KOPT-K1 (cell line): Measurements from ENCODE around the gene ZYG11B.
"Not testable (repeated sequence)": the region's sequence is repeated elsewhere in the genome, so short reads cannot be mapped to it uniquely, and the experiment has no call there.

Source experiments
- H3K27ac ChIP-seq: fragments of 200-600 bp; sonication (generic); 2 replicates; pipeline ENCODE4 v1.5.1; 2016; ENCODE audit warnings: antibody characterized with exemption, mild to moderate bottlenecking, low read depth, low read length; ENCODE audit not compliant: poor library complexity, severe bottlenecking
- H3K36me3 ChIP-seq: fragments of 200-600 bp; sonication (generic); 2 replicates; pipeline ENCODE4 v1.5.1; 2017; ENCODE audit warnings: antibody characterized with exemption, mild to moderate bottlenecking, low read length, moderate library complexity; ENCODE audit not compliant: insufficient read depth
- H3K9me3 ChIP-seq: fragments of 200-600 bp; sonication (generic); 2 replicates; pipeline ENCODE4 v1.5.1; 2017; ENCODE audit warnings: antibody characterized with exemption, low read length, mild to moderate bottlenecking; ENCODE audit not compliant: insufficient read depth, poor library complexity, severe bottlenecking

ZYG11B gene

GRCh38 chr1:52839175-52839574, 112.9 kb downstream of the ZYG11B start:
- not testable (repeated sequence) for H3K27ac ChIP-seq, H3K9me3 ChIP-seq, H3K36me3 ChIP-seq

GRCh38 chr1:52842643-52843310, 116.5 kb downstream of the ZYG11B start, which contains the start of gene ZYG11A:
Gene ZYG11A (plus strand): TSS chr1:52842760. CDS start chr1:52842884, 124 bp downstream.
- H3K36me3 ChIP-seq = no peaks in the 10 kb centered on the region
- H3K9me3 ChIP-seq = no peaks in the 10 kb centered on the region
- H3K27ac ChIP-seq = no peak within 1 kb of the TSS

GRCh38 chr1:52845119-52845518, 118.9 kb downstream of the ZYG11B start:
- H3K9me3 ChIP-seq, H3K27ac ChIP-seq, H3K36me3 ChIP-seq: not testable (repeated sequence)

- no peaks in the 10 kb centered on the region for H3K36me3 ChIP-seq
- no peaks in the 10 kb centered on the region for H3K9me3 ChIP-seq
- H3K27ac ChIP-seq = no peak overlapping the region
These were observed 122.2 kb downstream of the ZYG11B start for GRCh38 chr1:52848423-52848822.

GRCh38 chr1:52850951-52851350, 124.7 kb downstream of the ZYG11B start:
- Histone ChIP-seq H3K27ac (no peak overlapping the region), H3K36me3 (no peaks in the 10 kb centered on the region)

GRCh38 chr1:52852854-52853253, 126.6 kb downstream of the ZYG11B start:
- Histone ChIP-seq H3K9me3 (no peaks in the 10 kb centered on the region), H3K36me3 (no peaks in the 10 kb centered on the region), H3K27ac (no peak overlapping the region)

More at GRCh38 chr1:52850951-52851350, 124.7 kb downstream of the ZYG11B start:
- H3K9me3 ChIP-seq = no peaks in the 10 kb centered on the region

- H3K9me3 ChIP-seq = no peaks in the 10 kb centered on the region
- H3K36me3 ChIP-seq = no peaks in the 10 kb centered on the region
These were observed 129.3 kb downstream of the ZYG11B start for GRCh38 chr1:52855584-52855983.

GRCh38 chr1:52856026-52856425, 129.8 kb downstream of the ZYG11B start:
- no peak overlapping the region for H3K27ac ChIP-seq
- no peaks in the 10 kb centered on the region for H3K9me3 ChIP-seq
- no peaks in the 10 kb centered on the region for H3K36me3 ChIP-seq

More at GRCh38 chr1:52855584-52855983, 129.3 kb downstream of the ZYG11B start:
- no peak overlapping the region for H3K27ac ChIP-seq

GRCh38 chr1:52857443-52857842, 131.2 kb downstream of the ZYG11B start:
- Histone ChIP-seq H3K36me3 (no peaks in the 10 kb centered on the region), H3K9me3 (no peaks in the 10 kb centered on the region), H3K27ac (no peak overlapping the region)

- no peaks in the 10 kb centered on the region for H3K36me3 ChIP-seq
- H3K27ac ChIP-seq = no peak overlapping the region
- no peaks in the 10 kb centered on the region for H3K9me3 ChIP-seq
These were observed 136.6 kb downstream of the ZYG11B start for GRCh38 chr1:52862666-52863458.

- no peaks in the 10 kb centered on the region for H3K36me3 ChIP-seq
- H3K9me3 ChIP-seq = no peaks in the 10 kb centered on the region
- H3K27ac ChIP-seq = no peak overlapping the region
These were observed 141.0 kb downstream of the ZYG11B start for GRCh38 chr1:52867087-52867863.

- H3K27ac ChIP-seq, H3K36me3 ChIP-seq, H3K9me3 ChIP-seq: not testable (repeated sequence)
These were observed 143.5 kb downstream of the ZYG11B start for GRCh38 chr1:52869727-52870126.

- Histone ChIP-seq H3K36me3 (no peaks in the 10 kb centered on the region), H3K27ac (no peak overlapping the region), H3K9me3 (no peaks in the 10 kb centered on the region)
These were observed 150.6 kb downstream of the ZYG11B start for GRCh38 chr1:52876843-52877242.
